GM19463 (cell line): ENCODE data around the gene TRIM72.
"Not testable (repeated sequence)": the region's sequence is repeated elsewhere in the genome, so short reads cannot be mapped to it uniquely, and the experiment has no call there.

Experiments used
- ATAC-seq: cut with Tn5 transposase; IDR thresholded peaks from one replicate; pipeline ENCODE4 v1.9.1; 2021; ENCODE audit warnings: mild to moderate bottlenecking, moderate library complexity; ENCODE audit not compliant: unreplicated experiment

The TRIM72 gene

GRCh38 chr16:31214708-31215286 is 878 bp downstream of the TRIM72 start:
- ATAC-seq = no peak

DNA sequence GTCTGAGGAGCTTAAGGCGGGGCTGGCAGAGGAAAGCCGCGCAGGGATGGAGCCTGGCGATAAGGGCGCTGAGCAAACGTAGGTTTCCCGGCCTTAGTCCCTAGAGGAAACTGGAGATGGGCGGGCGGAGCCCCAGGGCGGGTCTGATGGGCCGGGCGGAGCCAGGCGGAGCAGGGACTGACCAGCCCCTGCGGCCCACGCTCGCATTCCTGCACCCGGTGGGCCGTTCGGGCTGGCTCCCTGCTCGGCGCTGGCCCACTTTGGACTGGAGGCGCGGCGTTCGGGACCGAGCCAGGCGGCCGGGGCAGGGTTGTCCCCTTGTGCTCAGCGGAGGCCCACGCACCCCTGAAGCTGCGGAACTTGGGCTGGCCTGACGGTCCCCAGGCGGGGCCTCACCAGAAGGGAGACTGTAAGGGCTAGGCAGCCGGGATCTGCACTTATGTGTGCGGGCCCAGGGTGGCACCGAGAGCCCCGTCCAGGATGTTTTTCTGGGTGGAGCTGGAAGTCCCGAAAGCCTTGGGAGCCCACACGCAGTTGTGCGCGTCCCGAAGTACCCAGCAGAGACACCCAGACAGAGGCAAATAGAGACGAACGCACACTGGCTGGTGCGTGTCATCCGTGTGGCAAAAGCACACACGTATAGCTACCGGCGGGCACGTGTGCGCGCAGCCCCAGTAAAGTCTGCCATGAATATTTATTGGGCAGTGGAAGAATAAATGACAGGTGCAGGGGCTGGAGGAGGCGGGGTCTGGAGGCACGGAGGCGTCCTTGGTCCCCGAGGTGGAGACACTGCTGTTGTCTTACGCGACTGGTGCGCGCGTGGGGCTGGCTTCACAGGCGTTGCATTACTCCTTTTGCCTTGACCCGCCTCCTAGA is 1.6 kb downstream of the TRIM72 start:
- no peak for ATAC-seq

GRCh38 chr16:31216422-31217135 is 2.7 kb downstream of the TRIM72 start, which contains the start of gene PYDC1:
Gene PYDC1, minus strand, starts transcription at chr16:31217135. Its CDS starts 107 bp downstream, at chr16:31217028.
- no peak for ATAC-seq

DNA sequence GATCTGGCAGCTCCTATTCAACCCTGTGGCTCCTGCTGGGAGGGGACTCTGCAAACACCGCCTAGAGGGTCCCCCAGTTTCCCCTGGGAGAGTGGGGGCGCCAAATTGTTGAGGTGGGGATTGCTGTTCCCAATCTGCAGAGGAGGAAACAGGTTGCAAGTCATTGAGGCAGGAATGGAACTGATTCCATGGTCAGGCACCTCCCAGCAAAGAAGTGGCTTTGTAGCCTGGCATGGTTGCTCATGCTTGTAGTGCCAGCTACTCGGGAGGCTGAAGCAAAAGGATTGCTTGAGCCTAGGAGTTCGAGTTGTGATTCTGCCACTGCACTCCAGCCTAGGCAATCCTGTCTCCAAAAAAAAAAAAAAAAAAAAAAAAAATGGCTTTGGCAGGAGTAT is 3.2 kb downstream of the TRIM72 start:
- no peak for ATAC-seq

DNA sequence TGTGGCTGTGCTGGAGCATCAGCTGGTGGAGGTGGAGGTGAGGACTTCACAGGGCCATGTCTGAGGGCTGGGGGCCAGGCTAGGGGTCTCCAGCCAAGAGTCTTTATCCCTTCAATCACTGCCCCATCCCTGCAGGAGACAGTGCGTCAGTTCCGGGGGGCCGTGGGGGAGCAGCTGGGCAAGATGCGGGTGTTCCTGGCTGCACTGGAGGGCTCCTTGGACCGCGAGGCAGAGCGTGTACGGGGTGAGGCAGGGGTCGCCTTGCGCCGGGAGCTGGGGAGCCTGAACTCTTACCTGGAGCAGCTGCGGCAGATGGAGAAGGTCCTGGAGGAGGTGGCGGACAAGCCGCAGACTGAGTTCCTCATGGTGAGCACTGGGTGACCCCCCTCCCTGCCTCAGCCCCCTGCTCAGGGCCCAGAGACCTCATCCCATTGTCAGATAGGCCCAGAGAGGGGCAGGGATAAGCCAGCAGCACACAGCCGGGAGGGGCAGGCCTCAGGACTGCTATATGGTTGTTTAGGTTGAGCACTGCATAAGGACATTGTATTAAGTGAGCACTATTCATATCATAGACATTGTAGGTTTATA is 5.3 kb downstream of the TRIM72 start:
- no peak for ATAC-seq

- no peak for ATAC-seq
Observed at GRCh38 chr16:31221357-31222160, 7.6 kb downstream of the TRIM72 start.

- no peak for ATAC-seq
Observed at GRCh38 chr16:31223044-31223443, 9.1 kb downstream of the TRIM72 start.

DNA sequence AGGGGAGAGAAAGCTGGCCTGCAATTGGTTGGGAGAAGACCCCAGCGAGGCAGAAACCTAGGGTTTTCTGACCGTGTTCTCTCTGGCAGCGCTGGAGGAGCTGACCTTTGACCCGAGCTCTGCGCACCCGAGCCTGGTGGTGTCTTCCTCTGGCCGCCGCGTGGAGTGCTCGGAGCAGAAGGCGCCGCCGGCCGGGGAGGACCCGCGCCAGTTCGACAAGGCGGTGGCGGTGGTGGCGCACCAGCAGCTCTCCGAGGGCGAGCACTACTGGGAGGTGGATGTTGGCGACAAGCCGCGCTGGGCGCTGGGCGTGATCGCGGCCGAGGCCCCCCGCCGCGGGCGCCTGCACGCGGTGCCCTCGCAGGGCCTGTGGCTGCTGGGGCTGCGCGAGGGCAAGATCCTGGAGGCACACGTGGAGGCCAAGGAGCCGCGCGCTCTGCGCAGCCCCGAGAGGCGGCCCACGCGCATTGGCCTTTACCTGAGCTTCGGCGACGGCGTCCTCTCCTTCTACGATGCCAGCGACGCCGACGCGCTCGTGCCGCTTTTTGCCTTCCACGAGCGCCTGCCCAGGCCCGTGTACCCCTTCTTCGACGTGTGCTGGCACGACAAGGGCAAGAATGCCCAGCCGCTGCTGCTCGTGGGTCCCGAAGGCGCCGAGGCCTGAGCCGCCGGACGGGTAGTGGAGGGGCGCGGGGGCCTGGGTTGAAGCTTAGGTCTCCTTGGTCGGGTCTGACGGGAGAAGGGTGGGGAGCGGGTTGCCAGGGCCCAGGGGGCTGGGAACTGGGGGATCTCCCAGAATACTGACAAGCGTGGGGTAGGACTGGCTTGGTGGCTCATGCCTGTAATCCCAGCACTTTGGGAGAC is 10.4 kb downstream of the TRIM72 start:
- ATAC-seq = no peak

- ATAC-seq = no peak
Observed at GRCh38 chr16:31225193-31225592, 11.3 kb downstream of the TRIM72 start.

DNA sequence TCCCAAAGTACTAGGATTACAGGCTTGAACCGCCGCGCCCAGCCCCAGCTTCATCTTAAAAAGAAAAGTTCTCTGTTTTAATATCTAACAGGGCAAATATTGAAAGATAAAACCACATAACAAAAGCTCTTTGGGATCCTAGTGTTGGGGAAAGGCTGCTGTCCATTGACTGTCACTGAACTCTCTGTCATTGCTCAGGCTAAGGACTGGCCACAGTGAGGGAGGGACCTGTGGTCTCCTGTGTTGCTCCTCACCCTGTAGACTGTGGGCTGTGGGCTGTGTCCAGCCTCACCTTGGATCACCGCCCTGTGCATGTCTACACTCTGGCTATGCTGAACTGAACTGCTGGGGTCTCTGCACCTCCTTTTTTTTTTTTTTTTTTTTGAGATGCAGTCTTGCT is 14.3 kb downstream of the TRIM72 start:
- ATAC-seq = no peak

GRCh38 chr16:31229501-31229900 is 15.6 kb downstream of the TRIM72 start:
- ATAC-seq = no peak

- ATAC-seq = no peak
Observed at GRCh38 chr16:31238041-31238440, 24.1 kb downstream of the TRIM72 start.

DNA sequence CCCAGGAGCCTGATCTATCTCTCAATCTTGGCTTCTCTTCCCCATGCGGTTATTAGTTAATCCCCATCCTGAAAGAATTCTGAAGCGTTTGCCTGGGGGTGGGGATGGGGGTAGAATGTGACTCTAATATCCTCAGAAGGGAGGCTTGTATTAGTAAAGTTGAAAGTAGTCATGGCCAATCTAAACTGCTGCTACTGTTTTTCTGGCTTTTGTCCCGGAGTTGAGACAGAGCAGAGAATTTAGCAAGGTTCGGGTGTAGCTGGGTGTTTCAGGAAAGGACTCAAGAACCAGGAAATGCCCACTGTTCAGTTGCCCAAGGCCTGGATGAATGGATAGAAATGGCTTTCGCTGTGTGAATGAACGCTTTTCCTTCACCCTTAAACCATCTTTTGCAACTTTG is 28.3 kb downstream of the TRIM72 start:
- no peak for ATAC-seq

DNA sequence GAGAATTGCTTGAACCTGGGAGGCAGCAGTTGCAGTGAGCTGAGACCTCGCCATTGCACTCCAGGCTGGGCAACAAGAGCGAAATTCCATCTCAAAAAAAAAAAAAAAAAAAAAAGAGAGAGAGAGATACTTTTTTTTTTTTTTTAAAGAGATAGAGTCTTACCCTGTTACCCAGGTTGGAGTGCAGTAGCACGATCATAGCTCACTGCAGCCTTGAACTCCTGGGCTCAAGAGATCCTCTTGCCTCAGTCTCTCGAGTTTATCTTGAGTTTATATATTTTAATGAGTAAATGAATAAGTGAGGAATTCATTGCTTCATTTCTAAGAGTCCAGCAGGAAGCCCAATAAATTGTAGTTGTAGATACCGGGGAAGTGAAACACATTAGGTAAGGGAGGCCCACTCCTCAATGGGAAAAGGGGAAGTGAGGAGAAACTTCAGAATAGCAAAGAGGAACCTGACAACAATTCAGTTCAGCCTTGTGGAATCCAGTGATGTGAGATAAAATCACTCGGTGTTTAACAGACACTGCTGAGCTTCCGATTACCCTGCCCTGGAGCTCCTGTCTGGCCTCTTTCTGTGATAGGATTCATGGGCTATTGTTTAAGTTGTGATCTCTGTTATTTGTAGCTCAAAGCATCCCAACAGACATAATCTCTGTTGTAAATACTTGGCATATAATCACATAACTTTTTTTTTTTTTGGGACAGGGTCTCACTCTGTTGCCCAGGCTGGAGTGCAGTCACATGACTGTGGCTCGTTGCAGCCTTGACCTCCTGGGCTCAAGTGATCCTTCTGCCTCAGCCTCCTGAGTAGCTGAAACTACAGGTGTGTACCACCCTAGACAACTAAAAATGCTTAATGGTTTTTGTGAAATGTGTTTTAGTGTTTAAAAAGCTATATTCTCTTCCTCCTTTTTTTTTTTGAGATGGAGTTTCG is 30.1 kb downstream of the TRIM72 start:
- ATAC-seq = no peak

DNA sequence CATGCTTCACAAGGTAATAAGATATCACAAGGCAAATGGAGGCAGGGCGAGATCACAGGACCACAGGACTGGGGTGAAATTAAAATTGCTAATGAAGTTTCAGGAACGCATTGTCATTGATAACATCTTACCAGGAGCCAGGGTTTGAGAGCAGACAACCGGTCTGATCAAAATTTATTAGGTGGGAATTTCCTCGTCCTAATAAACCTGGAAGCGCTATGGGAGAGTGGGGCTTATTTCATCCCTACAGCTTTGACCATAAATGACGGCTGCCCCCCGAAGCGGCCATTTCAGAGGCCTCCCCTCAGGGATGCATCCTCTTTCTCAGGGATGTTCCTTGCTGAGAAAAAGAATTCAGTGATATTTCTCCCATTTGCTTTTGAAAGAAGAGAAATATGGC is 31.7 kb downstream of the TRIM72 start:
- ATAC-seq = not testable (repeated sequence)

DNA sequence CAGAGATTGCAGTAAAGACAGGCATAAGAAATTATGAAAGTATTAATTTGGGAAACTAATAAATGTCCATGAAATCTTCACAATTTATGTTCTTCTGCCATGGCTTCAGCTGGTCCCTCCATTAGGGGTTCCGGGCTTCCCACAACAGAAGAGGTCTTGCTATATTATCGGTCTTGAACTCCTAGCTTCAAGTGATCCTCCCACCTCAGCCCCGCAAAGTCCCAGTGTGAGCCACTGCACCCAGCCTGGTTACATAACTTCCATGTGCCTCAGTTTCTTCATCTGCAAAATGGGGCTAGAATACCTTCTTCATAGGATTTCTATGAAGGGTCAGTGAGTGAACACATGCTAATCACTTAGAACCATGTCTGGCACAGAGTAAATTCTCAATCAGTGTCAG is 32.4 kb downstream of the TRIM72 start:
- ATAC-seq = no peak

- ATAC-seq = no peak
Observed at GRCh38 chr16:31248344-31248743, 34.4 kb downstream of the TRIM72 start.

DNA sequence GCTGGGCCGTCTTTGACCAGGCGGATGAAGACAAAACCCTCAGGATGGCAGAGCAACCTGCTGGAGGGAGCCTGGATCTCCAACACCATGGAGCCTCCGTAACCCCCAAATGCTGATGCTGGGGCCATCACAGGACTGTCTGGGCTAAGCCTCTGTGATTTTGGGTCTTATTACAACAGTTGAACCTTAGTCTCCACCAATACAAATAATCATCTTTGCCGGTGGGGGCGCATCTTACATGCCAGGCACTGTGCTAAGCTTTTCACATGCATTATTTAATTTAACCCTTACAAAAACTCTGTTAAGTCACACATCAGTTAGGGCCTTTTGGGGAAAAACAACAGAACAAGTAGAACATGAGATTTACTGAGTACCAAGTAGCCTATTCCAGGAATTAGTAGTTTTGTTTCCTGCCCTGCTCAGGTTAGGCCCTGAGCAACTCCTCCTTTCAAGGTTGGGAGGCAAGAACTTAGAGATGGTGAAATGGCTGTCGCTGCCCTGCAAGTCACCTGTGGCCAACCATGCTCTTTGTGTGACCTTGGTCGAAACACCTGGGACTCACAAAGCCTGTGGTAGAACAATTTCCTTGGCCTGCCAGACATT is 37.0 kb downstream of the TRIM72 start:
- no peak for ATAC-seq
